Germinal center (tissue), 1 donor: ENCODE results near the gene SVBP.

Experiments used
- DNase-seq: peaks from one replicate; pipeline ENCODE4 v3.0.0; 2012; ENCODE audit warnings: mixed read lengths, low spot score

Gene SVBP

DNA sequence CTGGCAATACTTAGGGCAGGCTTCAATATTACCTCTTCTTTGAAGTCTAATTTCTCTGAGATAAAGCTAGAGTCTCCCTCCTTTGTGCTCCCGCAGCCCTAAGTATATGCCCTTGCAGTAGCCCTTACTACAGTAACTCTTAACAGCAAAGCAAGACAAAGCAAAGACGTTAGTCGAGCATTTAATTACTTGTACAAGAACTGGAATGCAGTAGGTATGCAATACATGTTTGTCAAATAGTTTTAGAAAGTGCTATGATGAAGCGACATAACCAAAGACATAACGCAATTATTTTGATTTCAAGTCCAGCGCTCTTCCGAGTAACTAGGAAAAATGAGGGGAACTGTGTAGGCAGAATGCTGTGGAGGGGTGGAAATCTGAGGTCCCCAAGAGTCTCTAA lies 51.9 kb downstream of the SVBP start:
- no peak for DNase-seq

DNA sequence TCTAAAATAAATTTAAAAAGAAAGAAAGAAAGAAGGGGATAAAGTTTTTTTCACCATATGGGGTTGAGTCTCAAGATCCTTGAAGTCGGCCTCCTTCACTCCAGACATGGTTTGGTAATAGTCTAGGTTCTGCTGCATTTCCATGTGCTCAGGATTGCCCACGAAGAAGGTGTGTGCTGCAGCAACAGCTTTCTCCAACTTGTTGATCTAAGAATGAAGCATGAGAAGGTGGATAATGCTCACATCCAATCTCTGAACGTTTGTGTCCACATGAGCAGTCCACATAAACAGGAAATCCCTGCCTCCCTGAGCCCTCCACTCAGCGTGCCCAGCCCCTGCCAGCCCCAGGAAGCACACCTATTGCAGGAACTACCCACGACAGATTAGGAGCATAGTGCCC lies 54.9 kb downstream of the SVBP start:
- DNase-seq = no peak

DNA sequence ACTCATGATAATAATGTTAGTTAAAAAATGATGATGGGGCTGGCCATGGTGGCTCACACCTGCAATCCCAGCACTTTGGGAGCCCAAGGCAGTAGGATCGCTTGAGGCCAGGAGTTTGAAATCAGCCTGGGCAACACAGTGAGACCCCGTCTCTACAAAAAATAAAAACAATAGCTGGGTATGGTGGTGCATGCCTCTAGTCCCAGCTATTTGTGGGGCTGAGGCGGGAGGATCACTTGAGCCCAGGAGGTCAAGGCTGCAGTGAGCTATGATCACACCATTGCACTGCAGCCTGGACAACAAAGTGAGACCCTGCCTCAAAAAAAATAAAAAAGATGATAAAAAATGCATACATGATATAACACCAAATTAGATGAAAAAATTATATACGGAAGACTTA lies 55.6 kb downstream of the SVBP start:
- no peak for DNase-seq

DNA sequence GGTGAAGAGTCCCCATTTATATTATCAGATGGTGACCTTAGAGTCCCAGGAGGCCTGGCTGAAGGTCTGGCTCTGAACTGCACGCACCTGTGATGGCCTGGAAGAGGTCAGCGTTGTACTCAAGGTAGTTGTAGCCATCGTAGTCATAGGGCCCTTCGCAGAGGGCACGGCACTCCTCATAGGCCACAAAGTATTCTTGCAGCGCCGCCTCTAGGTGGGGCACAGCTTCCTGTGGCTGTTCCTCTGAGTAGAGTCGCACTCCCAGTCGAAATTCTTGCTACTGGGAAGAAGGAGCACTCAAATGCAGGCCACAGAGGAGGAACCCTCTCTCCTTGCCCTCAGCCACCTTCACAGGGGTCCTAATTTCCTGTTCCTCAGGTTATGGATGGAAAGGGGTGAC lies 58.1 kb downstream of the SVBP start:
- no peak for DNase-seq

DNA sequence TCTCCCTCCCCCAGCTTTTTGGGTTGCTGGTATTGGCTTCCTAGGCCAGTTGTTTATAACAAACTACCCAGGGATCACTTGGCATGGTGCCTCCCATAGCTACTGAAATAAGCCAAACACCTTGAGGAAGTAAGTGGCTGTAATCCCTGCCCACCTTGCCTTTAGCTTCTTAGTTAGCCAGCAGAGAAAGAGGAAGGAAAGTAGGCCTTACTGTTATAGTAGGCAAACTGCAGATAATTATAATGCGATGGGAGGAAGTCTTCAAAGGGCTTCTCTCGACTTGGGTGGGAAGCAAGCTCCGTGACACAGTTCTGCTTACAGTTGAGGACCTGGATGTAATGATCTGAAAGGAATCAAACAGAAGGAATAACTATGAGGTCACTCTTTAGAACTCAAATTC lies 58.6 kb downstream of the SVBP start:
- peak; percentile 23 for DNase-seq

DNA sequence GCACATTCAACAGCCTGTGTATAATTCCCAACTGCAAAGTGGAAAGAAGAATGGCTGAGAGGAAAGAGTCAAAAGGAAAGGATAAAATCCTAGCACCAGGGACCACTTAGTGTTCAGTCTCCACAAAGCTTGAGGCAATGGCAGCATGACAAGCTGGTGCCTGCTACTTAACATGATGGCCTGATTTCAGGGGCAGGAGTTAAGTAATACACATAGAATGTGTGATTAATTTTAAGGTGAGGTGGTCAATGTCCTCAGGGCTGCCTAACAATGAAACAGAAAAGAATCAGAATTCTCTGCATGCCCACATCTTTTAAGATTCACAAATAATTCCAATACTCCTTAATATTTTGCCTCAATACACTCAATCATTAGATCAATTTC lies 59.3 kb downstream of the SVBP start:
- no peak for DNase-seq
